NOMO-1 treated with dmso at 0.1 percent for 144 hours (cell line): ENCODE results near the gene IGSF6.
"Not testable (repeated sequence)": the region's sequence is repeated elsewhere in the genome, so short reads cannot be mapped to it uniquely, and the experiment has no call there.

Experiments used
- DNase-seq: peaks from one replicate; lab custom pipeline; 2025; ENCODE audit not compliant: unreplicated experiment; lab: John Stamatoyannopoulos, UW

The IGSF6 gene

GRCh38 chr16:21652453-21652852, at the start of gene IGSF6:
Gene IGSF6 (minus strand): TSS chr16:21652608. CDS start chr16:21652598, 10 bp downstream.
- peak; percentile 12 for DNase-seq

- no peak for DNase-seq
Measured at GRCh38 chr16:21701271-21701670, 48.9 kb upstream of the IGSF6 start.

GRCh38 chr16:21698169-21699032, 46.0 kb upstream of the IGSF6 start:
- peak; percentile 52 for DNase-seq

GRCh38 chr16:21697032-21697431, 44.6 kb upstream of the IGSF6 start:
- no peak for DNase-seq

- no peak for DNase-seq
Measured at GRCh38 chr16:21694609-21695008, 42.2 kb upstream of the IGSF6 start.

- not testable (repeated sequence) for DNase-seq
Measured at GRCh38 chr16:21690967-21691366, 38.6 kb upstream of the IGSF6 start.

GRCh38 chr16:21689107-21689506, 36.7 kb upstream of the IGSF6 start:
- DNase-seq, result no peak

- no peak for DNase-seq
Measured at GRCh38 chr16:21685034-21685455, 32.6 kb upstream of the IGSF6 start.

- DNase-seq, result no peak
Measured at GRCh38 chr16:21684199-21684598, 31.8 kb upstream of the IGSF6 start.

GRCh38 chr16:21683184-21683583, 30.8 kb upstream of the IGSF6 start:
- DNase-seq, result no peak

GRCh38 chr16:21680714-21681113, 28.3 kb upstream of the IGSF6 start:
- DNase-seq, result not testable (repeated sequence)

- DNase-seq, result not testable (repeated sequence)
Measured at GRCh38 chr16:21674456-21674855, 22.0 kb upstream of the IGSF6 start.

GRCh38 chr16:21673469-21673868, 21.1 kb upstream of the IGSF6 start:
- DNase-seq, result no peak

- no peak for DNase-seq
Measured at GRCh38 chr16:21667575-21667974, 15.2 kb upstream of the IGSF6 start.

- no peak for DNase-seq
Measured at GRCh38 chr16:21666772-21667171, 14.4 kb upstream of the IGSF6 start.

- DNase-seq, result no peak
Measured at GRCh38 chr16:21664801-21665492, 12.5 kb upstream of the IGSF6 start.

- DNase-seq, result no peak
Measured at GRCh38 chr16:21663889-21664647, 11.7 kb upstream of the IGSF6 start, which contains the start of gene OTOA. Gene OTOA (plus strand): TSS chr16:21663968. CDS start chr16:21678515, 14,547 bp downstream.

- DNase-seq, result no peak
Measured at GRCh38 chr16:21659124-21659523, 6.7 kb upstream of the IGSF6 start.

- DNase-seq, result peak; percentile 78
Measured at GRCh38 chr16:21656795-21657768, 4.7 kb upstream of the IGSF6 start.

- DNase-seq, result no peak
Measured at GRCh38 chr16:21654881-21655280, 2.5 kb upstream of the IGSF6 start.
